T-helper 2 cell treated with Interferon-gamma antibody and Interleukin-4, amounts not matched to agents 5 μg/mL and 100 μg/mL, for 36 hours (primary cell): Measurements from ENCODE around the gene CPO.

Experiments used
- DNase-seq: peaks from one replicate; pipeline ENCODE4 v3.0.0; 2021; ENCODE audit warnings: low spot score
- H3K27ac Mint-ChIP-seq: one replicate; pipeline ENCODE4 v1.8.0; 2021; ENCODE audit warnings: mild to moderate bottlenecking, mixed read lengths
- H3K27me3 Mint-ChIP-seq: one replicate; pipeline ENCODE4 v1.8.0; 2021; ENCODE audit warnings: low read depth, mixed read lengths
- H3K36me3 Mint-ChIP-seq: one replicate; pipeline ENCODE4 v1.8.0; 2021; ENCODE audit warnings: low read depth, mixed read lengths
- H3K4me1 Mint-ChIP-seq: one replicate; pipeline ENCODE4 v1.8.0; 2021; ENCODE audit warnings: low read depth, mixed read lengths
- H3K4me3 Mint-ChIP-seq: one replicate; pipeline ENCODE4 v1.8.0; 2022; ENCODE audit warnings: mild to moderate bottlenecking, moderate library complexity, mixed read lengths
- H3K9me3 Mint-ChIP-seq: one replicate; pipeline ENCODE4 v1.8.0; 2021; ENCODE audit warnings: mixed read lengths

The CPO gene

DNA sequence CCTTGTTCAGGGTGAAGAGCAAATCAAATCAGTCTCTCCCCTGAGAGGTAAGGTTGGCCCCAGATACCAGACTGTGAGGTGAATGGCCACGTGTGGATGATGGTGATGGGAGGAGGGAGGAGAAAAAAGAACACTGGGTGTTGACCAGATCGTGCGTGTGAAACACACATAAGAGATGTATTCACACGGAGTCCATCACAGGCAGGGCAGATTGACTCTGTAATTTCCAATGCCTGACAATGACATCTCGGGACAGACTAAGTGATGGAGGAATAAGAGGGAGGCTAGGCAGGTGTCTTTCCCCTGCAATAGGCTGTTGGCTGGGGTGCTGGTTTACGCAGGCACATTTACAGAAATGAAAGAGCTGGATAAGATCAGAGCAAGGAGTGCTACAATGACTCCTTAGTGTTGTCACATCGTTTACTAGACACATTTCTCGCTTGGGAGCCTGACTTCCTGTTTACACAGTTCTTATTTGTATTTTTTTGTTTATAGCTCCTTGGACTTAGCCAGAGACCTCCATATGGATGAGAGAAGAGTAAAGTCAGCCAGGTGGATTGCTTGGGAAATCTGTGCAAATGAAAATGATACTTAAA, 43.1 kb downstream of the CPO start:
- H3K9me3 Mint-ChIP-seq, result no peaks in the 10 kb centered on the region
- H3K27me3 Mint-ChIP-seq, result peaks cover 3% of the 10 kb centered on the region
- DNase-seq, result no peak
- H3K4me3 Mint-ChIP-seq, result no peak overlapping the region
- H3K4me1 Mint-ChIP-seq, result peaks cover 21% of the 10 kb centered on the region
- no peak overlapping the region for H3K27ac Mint-ChIP-seq
- no peaks in the 10 kb centered on the region for H3K36me3 Mint-ChIP-seq

DNA sequence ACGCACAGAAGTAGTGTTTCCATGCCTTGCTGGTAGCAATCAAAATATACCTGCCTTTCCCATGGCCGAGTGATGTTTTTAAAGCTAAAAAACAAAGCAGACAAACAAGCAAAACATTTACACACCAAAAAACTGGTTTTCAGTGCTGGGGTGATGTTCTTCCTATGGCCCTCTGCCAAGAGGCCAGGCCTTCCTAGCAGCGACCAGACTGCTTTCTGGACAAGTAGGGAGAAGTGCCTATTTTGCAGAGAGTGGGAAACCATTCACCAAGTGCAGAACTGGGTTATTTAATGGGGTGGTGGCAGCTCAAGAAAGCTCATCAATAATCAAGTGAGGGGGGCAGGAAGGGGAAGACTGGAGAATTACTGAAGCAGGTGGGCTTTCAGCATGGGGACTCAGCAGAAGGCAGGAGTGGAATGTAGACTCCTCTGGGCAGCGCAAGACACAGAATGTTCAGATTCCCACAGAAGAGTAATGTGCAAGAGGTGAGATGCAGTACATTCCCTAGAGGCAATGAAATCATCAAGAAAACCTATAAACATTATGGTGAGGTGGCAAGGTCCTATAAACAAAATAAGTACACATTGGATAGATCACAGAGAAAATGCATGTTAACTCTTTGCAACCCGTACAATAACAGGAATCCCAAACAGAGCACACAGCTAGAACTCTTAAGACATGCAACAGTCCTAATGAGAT, 44.0 kb downstream of the CPO start:
- no peak for DNase-seq
- Mint-ChIP-seq H3K9me3 (no peaks in the 10 kb centered on the region), H3K27me3 (no peaks in the 10 kb centered on the region), H3K36me3 (no peaks in the 10 kb centered on the region), H3K4me1 (peaks cover 21% of the 10 kb centered on the region), H3K27ac (no peak overlapping the region), H3K4me3 (no peak overlapping the region)

DNA sequence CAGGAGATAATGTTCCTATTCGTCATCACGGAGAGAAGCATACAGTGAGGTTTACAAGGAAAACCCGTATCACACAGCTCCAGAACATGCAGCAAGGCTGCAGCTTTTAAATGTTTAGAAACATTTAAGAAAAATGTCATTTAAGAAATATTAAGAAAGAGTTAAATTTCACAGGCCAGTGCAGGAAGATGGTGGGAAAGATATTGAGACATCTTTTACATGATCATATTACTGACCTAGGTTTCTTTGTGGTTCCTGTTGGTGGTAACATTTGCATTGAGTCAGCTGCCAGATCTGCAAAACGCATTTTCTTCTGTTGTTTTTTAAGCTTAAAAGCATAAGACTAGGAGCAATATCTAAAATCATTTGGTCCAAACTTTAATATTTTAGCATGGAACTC, 44.9 kb downstream of the CPO start:
- Mint-ChIP-seq H3K9me3 (no peaks in the 10 kb centered on the region), H3K4me1 (peaks cover 25% of the 10 kb centered on the region), H3K27me3 (no peaks in the 10 kb centered on the region), H3K27ac (no peak overlapping the region), H3K36me3 (no peaks in the 10 kb centered on the region), H3K4me3 (no peak overlapping the region)
- DNase-seq, result no peak

GRCh38 chr2:206986943-206987342, 47.6 kb downstream of the CPO start:
- no peak overlapping the region for H3K4me3 Mint-ChIP-seq
- peaks cover 2% of the 10 kb centered on the region for H3K27me3 Mint-ChIP-seq
- peaks cover 27% of the 10 kb centered on the region for H3K4me1 Mint-ChIP-seq
- no peaks in the 10 kb centered on the region for H3K9me3 Mint-ChIP-seq
- DNase-seq, result no peak
- no peak overlapping the region for H3K27ac Mint-ChIP-seq
- H3K36me3 Mint-ChIP-seq, result no peaks in the 10 kb centered on the region

- no peaks in the 10 kb centered on the region for H3K36me3 Mint-ChIP-seq
- peaks cover 21% of the 10 kb centered on the region for H3K4me1 Mint-ChIP-seq
- peaks cover 5% of the 10 kb centered on the region for H3K27me3 Mint-ChIP-seq
- H3K27ac Mint-ChIP-seq, result no peak overlapping the region
- H3K9me3 Mint-ChIP-seq, result no peaks in the 10 kb centered on the region
- no peak overlapping the region for H3K4me3 Mint-ChIP-seq
- DNase-seq, result no peak
Measured at GRCh38 chr2:206987810-206988209, 48.5 kb downstream of the CPO start.

- H3K27ac Mint-ChIP-seq, result no peak overlapping the region
- H3K36me3 Mint-ChIP-seq, result no peaks in the 10 kb centered on the region
- DNase-seq, result no peak
- H3K4me3 Mint-ChIP-seq, result no peak overlapping the region
- H3K9me3 Mint-ChIP-seq, result no peaks in the 10 kb centered on the region
- H3K27me3 Mint-ChIP-seq, result peaks cover 5% of the 10 kb centered on the region
- H3K4me1 Mint-ChIP-seq, result peaks cover 23% of the 10 kb centered on the region
Measured at GRCh38 chr2:206988884-206989283, 49.6 kb downstream of the CPO start.

DNA sequence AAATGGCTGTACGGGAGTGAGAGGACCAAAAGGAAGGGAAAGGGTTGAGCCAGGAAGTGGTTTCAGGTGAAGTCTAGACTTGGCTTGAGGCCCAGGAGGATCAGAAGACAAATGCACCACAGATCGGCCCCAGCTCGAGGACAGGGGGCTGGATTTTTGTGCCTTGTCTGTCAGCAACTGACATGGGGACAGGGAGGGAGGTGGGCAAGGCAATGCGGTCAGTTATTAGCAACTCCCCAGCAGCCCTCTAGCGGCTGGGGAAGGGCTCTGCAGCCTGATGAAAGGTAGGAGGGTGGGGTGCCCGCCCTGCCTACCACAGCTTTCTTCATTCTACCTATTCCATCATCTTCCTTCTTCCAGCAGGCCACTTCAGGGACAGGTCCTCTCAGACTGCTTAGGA, 50.0 kb downstream of the CPO start:
- no peak for DNase-seq
- Mint-ChIP-seq H3K4me1 (peaks cover 25% of the 10 kb centered on the region), H3K27me3 (peaks cover 5% of the 10 kb centered on the region), H3K36me3 (no peaks in the 10 kb centered on the region), H3K27ac (no peak overlapping the region), H3K4me3 (no peak overlapping the region), H3K9me3 (no peaks in the 10 kb centered on the region)

GRCh38 chr2:206990360-206990759, 51.0 kb downstream of the CPO start:
- H3K4me3 Mint-ChIP-seq, result no peak overlapping the region
- DNase-seq, result no peak
- H3K36me3 Mint-ChIP-seq, result peaks cover 2% of the 10 kb centered on the region
- H3K27ac Mint-ChIP-seq, result no peak overlapping the region
- no peaks in the 10 kb centered on the region for H3K9me3 Mint-ChIP-seq
- H3K4me1 Mint-ChIP-seq, result peaks cover 23% of the 10 kb centered on the region
- H3K27me3 Mint-ChIP-seq, result peaks cover 5% of the 10 kb centered on the region

DNA sequence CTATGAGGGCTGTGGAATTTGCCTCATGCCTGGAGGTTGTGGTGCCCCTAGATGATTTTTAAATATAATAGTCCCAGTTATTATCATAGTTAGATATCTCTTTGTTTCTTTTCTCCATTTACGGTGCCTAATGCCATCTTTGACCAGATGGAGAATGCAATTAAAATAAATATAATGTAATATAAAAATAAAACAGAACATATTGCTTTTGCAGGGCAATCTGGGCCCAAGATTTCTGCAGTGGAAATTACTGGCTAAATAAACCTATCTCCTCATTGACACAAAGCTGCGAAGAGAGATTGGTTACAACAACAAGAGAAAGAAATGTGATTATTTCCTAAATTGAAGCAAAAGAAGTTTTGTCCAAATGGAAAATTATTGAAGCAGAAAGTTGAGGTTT, 51.8 kb downstream of the CPO start:
- no peak overlapping the region for H3K4me3 Mint-ChIP-seq

DNA sequence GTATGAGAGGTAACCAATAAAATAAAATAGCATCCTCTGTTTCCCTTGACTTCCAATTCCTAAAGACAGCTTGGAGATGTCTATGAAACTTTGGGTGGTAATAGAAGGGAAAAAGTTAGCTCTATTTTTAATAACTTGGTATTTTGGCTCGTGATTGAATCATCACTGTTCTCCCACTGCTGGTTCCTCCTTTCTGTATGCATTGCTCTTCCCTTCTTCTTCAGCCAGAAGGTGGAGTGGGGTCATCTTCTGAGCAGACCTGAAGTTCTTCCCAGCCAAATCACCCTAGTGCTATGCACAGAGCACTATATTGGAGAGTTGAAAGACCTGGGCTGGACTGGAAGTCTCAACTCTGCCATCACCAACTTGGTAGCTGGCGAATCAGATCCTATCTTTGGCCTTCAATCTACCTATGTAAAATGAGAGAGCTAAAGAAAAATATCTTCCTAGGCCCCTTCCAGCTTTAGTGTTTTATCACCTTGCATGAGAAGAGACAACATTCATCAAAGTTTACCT, 54.1 kb downstream of the CPO start:
- Mint-ChIP-seq H3K4me1 (peaks cover 15% of the 10 kb centered on the region), H3K36me3 (peaks cover 5% of the 10 kb centered on the region), H3K27me3 (peaks cover 10% of the 10 kb centered on the region), H3K9me3 (peaks cover 7% of the 10 kb centered on the region), H3K27ac (no peak overlapping the region), H3K4me3 (no peak overlapping the region)
- no peak for DNase-seq

More for the DNA sequence above, 51.8 kb downstream of the CPO start:
- H3K27me3 Mint-ChIP-seq, result peaks cover 5% of the 10 kb centered on the region
- peaks cover 23% of the 10 kb centered on the region for H3K4me1 Mint-ChIP-seq
- H3K27ac Mint-ChIP-seq, result no peak overlapping the region
- DNase-seq, result no peak
- no peaks in the 10 kb centered on the region for H3K9me3 Mint-ChIP-seq
- H3K36me3 Mint-ChIP-seq, result peaks cover 2% of the 10 kb centered on the region

DNA sequence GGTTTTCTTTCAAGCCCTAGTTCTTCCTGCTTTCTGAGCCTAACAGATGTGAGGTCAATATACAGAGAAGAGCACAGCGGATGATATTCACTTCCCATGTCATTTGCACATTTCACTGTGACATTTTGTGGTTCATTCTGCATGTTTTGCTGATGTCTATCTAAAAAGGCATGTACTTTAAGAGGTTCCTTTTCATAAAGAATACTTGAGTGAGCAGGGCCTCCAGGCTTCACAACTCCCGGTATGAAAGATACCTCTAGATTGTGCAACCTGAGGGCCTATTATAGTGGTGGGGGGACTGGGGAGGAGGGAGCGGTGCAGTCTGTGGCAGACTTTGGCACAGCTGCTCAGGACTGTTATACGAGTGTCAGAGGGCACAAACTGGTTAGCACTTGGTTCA, 54.6 kb downstream of the CPO start:
- no peak overlapping the region for H3K4me3 Mint-ChIP-seq
- H3K36me3 Mint-ChIP-seq, result peaks cover 5% of the 10 kb centered on the region
- DNase-seq, result no peak
- peaks cover 7% of the 10 kb centered on the region for H3K9me3 Mint-ChIP-seq
- H3K27me3 Mint-ChIP-seq, result peaks cover 10% of the 10 kb centered on the region
- no peak overlapping the region for H3K27ac Mint-ChIP-seq
- H3K4me1 Mint-ChIP-seq, result peaks cover 14% of the 10 kb centered on the region

DNA sequence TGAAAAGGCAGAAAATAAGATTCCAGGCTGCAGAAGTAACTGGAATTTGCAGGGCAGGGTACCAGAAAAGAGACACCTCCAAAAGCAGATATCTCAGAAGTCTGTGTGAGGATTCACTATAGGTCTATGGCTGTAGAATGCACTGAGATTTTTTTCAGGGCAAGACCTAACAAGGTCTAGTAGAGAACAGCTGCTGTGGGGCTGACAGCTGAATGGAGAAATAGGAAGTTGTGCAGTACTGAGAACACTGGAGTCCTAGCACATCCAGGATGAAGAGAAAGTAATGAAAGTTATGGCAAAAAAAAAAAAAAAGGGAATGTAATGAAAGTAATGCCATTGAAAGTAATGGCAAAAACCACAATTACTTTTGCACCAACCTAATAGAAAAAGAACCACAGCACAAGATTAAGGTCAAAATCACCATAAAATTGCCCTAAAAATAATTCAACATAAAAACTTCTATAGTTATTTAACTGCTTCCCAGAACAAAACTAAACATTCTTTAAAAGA, 57.3 kb downstream of the CPO start:
- peaks cover 5% of the 10 kb centered on the region for H3K36me3 Mint-ChIP-seq
- no peak overlapping the region for H3K4me3 Mint-ChIP-seq
- DNase-seq, result no peak
- peaks cover 11% of the 10 kb centered on the region for H3K9me3 Mint-ChIP-seq
- no peak overlapping the region for H3K27ac Mint-ChIP-seq
- peaks cover 10% of the 10 kb centered on the region for H3K4me1 Mint-ChIP-seq
- H3K27me3 Mint-ChIP-seq, result peaks cover 10% of the 10 kb centered on the region

DNA sequence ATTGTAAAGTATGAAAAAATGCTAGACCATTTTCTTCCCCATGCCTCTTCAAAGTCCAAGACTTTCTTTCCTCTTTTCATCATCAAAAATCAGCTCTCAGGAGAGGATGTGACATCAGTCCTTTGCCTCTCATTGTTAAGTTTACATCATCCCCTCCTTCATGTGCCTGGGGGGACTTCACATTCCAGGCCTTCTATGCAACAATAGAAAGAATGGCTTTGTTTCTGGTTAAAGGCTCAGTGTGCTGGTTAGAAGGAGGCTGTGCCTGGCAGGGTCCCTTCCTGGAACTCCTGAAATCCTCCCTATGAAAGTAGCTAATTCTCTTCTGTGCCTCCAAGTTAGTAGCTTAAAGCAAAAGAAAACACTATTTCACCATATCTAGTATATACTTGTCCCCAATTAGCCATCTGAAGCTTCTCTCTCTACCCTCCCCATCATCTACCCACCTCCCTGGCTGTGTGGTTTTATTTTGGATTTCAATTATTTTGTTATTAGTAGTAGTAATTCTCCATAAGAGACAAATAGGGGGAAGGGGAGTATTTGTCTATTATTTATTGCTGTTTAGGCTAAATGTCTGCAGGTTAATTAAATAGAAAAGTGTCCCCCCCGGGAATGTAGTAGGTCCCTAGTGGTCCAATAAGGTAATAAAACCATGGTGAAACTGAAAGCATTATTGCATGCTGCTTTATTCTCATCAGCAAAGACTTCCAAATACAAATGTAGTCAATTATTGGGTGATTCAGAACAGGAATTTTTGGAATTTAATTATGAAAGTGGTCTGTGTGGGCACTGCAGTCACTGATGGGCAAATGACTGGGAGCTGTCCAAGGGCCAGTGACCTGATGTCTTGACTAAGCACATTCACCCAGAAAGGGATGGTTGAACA, 69.0 kb downstream of the CPO start:
- peaks cover 3% of the 10 kb centered on the region for H3K27me3 Mint-ChIP-seq
- no peaks in the 10 kb centered on the region for H3K4me1 Mint-ChIP-seq
- no peak for DNase-seq
- no peak overlapping the region for H3K27ac Mint-ChIP-seq
- no peaks in the 10 kb centered on the region for H3K36me3 Mint-ChIP-seq
- no peaks in the 10 kb centered on the region for H3K9me3 Mint-ChIP-seq
- no peak overlapping the region for H3K4me3 Mint-ChIP-seq

GRCh38 chr2:207012461-207012860, 73.1 kb downstream of the CPO start:
- H3K27me3 Mint-ChIP-seq, result peaks cover 13% of the 10 kb centered on the region
- no peaks in the 10 kb centered on the region for H3K4me1 Mint-ChIP-seq
- DNase-seq, result no peak
- H3K36me3 Mint-ChIP-seq, result no peaks in the 10 kb centered on the region
- no peak overlapping the region for H3K4me3 Mint-ChIP-seq
- H3K9me3 Mint-ChIP-seq, result no peaks in the 10 kb centered on the region
- no peak overlapping the region for H3K27ac Mint-ChIP-seq
